ENCODE measurements around the gene FSIP1. TPM values are rescaled to one million over a fixed set of nuclear protein-coding genes. Genes with fewer than 3 reads are reported as not detected.

FSIP1 gene
- total RNA-seq, 1 donor from 2014 or later: 0.73 TPM

DNA sequence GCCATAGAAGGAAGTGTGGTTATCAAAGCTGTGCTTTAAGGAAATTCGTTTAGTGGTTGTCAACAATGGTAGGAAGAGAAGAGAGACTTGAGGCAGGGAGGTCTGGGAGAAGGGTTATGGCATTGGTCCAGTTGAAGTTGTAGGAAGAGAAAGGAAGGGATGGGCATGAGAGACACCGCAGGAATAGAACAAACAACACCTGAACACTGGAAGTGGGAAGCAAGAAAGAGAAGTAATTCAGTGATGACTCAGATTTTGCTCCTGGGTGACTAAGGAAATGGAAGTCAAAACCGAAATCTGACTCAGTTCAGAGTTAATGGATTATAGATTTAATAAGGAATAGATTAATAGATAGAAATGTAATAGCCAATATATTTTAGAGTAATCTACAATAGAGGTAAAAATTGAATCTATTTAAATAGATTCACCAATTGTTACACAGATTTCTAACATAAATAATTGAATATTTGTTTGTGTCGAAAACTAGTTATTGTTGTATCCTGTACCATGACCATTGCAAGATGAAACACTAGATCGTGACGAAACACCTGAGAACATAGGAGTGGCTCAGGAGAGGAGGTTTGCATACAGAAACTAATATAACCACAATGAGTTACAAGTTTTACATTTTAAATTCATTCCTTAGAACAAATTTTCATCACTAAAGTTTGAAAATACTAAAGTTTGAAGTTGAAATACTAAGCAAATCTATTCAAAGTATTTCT is 165.7 kb downstream of the FSIP1 start:
- intact Hi-C loops (cut with DNase I): no loop called here
- ATAC-seq (no peak), DNase-seq (ENCODE audit: missing footprints) (no peak)

DNA sequence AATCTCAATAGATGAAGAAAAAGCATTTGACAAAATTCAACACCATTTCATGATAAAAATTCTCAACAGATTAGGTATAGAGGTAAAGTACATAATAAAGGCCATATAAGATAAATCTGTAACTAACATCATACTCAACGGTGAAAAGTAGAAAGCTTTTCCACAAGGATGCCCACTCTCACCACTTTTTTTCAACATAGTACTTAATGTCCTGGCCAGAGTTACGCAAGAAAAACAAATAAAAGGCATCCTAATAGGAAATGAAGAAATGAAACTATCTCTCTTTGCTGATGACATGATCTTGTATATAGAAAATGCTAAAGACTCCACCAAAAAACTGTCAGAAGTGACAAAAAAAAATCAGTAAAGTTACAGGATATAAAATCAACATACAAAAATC is 168.8 kb downstream of the FSIP1 start:
- intact Hi-C loops (cut with DNase I): no loop called here
- no peak for DNase-seq (ENCODE audit: missing footprints)
- no peak for ATAC-seq

DNA sequence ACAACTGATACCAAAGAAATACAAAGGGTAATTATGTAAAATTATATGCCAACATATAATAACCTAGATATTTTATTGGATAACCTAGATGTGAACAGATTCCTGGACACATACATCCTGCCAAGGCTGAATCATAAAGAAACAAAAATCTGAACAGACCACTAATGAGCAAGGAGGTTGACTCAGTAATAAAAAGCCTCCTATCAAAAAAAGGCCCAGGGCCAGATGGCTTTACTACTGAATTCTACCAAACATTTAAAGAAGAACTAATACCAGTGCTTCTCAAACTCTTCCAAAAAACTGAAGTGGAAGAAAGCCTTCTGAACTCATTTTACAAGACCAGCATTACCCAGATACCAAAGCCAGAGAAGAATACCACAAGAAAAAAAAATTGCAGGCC is 169.4 kb downstream of the FSIP1 start:
- no peak for ATAC-seq
- no peak for DNase-seq (ENCODE audit: missing footprints)
- intact Hi-C loops (cut with DNase I): no loop called here

DNA sequence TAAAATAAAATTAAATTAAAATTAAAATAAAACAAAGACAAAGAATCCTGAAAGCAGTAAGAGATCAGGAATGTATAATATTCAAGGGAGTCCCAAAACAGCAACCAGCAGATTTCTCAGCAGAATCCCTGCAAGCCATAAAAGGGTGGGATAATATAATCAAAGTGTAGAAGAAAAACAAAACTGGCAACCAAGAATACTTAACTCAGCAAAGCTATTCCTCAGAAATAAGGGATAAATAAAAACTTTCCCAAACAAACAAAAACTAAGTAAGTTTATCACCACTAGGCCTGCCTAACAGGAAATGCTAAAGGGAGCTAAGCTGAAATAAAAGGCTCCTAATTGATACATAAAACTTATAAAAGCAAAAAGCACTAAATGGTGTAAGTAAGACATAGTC is 172.0 kb downstream of the FSIP1 start:
- intact Hi-C loops (cut with DNase I): no loop called here
- ATAC-seq: no peak
- no peak for DNase-seq (ENCODE audit: missing footprints)

DNA sequence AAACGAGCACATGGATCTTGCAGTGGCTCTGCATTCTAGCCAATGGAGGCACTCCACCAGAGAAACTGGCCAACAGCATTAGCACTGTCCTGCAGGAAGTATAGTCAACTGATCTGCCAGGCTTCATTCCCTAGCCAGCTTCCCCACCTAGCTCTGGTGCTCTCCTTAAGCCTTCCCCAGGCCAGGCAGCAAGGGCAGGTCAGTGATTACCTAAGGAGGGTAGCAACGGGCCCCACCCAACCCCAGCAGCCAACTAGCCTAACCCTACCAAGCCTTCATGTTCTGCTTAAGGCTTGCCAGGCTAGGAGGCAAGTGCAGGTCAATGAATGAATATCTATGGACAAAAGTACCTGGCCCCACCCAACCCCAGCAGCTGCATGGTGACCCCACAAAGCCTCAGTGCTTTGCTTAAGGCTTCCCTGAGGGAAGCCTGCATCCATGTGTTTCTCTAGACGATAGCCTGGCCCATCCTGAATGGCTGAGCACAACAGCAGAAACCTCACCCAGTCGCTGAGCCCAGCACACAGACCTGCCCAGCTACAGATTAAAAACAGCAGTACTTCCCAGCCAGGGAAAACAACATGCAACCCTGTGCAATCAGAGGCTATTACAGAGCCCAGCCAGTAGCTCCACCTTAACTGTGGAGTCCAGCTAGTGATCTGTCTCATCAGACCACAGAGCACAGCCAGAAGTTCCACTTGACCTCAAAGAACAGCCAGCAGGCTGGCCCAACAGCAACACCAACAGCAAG is 173.3 kb downstream of the FSIP1 start:
- intact Hi-C loops (cut with DNase I): no loop called here
- DNase-seq (ENCODE audit: missing footprints) (no peak), ATAC-seq (no peak)

DNA sequence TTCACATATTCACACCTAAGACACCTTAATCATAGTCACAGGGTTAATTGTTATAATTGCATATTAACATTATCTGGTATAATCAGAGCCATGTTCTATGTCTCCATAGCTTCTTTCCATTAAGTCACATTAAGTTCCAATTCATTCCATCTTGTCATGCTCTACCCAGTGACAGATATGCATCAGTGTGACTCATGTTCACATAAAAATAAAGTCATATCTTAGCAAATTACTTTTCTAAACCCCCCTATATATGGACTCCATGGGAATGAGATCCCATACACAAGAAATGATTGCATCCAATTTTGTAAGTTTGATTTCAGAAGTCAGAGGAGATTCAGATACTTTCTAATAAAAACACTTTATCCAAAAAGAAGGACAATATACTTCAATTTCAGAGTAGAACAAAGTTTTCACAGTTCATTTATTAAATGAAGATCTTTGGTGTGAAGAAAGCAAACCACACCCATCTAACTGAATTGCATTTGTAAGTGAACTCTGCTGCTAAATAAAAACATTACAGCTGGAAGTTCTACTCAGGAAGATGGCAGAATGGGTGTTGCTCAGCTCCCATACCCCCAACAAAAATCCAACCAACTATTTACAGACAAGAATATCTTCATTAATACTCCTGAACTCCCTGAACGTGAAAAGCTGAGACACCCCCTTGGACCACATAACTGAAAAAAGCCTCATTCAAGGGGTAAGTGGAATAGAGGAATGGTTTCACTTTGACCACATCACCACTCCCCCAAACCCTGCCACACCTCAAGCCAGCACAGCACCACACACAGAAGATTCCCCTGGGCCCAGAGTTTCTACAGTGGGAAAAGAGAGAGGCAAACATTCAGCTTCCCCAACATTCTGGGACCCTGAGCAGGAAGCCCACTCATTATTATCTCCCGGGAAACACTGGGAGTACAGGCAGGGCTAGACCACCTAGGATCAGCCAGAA is 174.2 kb downstream of the FSIP1 start:
- intact Hi-C loops (cut with DNase I): no loop called here
- ATAC-seq (no peak), DNase-seq (ENCODE audit: missing footprints) (no peak)

DNA sequence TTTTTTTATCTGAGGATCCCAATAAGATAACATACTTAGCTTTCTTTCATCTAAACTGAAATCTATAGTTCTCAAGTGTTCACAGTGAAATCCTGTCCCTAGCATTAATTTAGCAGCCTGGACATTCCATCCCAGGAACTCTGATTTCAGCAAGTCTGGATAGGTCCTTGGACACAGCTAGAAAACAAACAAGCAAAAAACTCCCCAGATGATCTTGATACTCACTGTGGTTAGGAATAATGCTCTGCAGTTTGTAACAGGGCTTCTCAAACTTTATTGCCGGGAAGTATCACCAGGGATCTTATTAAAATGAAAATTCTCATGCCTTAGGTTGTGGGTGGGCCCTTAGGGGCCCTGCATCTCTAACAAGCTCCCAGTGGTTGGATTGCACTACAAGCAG is 177.5 kb downstream of the FSIP1 start:
- intact Hi-C loops (cut with DNase I): no loop called here
- DNase-seq (ENCODE audit: missing footprints): no peak
- no peak for ATAC-seq

DNA sequence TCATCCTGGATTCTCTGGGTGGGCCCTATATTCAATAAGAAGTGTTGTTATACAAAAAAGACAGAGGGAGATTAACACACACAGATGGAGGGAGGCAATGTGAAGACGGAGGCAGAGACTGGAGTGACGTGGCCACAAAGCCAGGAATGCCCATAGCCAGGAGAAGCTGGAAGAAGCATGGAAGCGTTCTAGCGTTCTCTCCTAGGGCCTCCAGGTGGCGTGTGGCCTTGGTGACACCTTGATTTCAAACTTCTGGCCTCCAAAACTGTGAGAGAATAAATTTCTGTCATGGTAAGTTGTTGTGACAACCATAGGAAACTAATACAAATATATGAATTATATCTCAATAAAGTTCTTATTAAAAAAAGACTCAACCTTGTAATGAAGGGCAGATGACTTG is 180.5 kb downstream of the FSIP1 start:
- no peak for DNase-seq (ENCODE audit: missing footprints)
- ATAC-seq: no peak
- intact Hi-C loops (cut with DNase I): no loop called here

DNA sequence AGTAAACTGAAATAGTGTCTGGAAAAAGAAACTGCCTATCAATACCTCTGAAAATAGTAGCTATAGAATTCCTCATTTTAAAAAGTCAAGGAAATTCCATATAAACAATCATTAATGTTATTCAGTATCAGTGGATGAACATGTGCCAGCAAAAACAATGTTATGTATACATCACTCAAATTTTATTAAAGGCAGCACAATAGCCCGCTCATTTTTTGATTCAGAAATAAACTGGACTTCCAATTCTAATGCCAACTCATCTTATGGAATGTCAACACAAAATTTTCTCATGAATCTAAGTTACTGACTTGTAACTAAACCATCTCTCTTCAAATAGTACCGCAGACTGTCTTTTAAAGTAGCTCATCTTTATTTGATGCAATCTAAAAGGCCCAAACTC is 182.8 kb downstream of the FSIP1 start:
- no peak for ATAC-seq
- no peak for DNase-seq (ENCODE audit: missing footprints)
- intact Hi-C loops (cut with DNase I): loop anchor here (5.0 kb wide), 1 partner anchor 157 kb away; no protein-coding TSS in a partner anchor

DNA sequence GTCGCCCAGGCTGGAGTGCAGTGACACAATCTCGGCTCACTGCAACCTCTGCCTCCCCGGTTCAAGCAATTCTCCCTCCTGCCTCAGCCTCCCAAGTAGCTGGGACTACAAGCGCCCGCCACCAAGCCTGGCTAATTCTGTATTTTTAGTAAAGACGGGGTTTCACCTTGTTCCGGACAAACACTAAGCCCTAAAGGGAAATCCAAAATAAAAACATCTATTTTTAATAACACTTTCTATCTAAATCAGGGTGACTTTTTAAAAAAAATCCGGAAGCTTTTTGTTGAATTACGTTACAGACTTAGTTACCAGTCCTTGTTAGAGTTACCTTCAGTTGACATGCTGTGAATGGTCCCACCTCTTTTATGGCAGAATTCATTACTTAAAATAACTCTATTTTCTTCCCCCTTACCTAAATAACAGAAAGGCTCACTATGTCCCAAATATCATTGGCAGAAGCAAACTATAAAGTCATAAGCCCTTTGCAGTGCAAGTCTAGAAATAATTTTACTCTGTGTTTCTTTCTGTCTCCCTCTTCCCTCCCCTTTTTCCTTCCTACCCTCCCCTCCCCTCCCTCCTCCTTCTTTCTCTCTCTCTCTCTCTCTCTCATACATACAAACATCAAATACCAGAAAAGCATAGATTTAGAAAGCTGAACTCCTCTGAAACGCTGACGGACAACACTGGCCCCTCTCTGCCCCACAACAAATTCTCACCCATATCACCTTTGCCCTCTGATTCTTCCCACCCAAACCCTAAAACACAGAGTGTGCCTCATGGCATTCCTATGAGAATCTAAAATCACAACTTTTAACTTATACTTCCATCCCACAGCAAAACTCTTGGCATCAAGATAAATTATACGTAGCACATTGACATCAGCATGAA is 183.4 kb downstream of the FSIP1 start:
- intact Hi-C loops (cut with DNase I): loop anchor here (5.0 kb wide), 1 partner anchor 158 kb away; no protein-coding TSS in a partner anchor

DNA sequence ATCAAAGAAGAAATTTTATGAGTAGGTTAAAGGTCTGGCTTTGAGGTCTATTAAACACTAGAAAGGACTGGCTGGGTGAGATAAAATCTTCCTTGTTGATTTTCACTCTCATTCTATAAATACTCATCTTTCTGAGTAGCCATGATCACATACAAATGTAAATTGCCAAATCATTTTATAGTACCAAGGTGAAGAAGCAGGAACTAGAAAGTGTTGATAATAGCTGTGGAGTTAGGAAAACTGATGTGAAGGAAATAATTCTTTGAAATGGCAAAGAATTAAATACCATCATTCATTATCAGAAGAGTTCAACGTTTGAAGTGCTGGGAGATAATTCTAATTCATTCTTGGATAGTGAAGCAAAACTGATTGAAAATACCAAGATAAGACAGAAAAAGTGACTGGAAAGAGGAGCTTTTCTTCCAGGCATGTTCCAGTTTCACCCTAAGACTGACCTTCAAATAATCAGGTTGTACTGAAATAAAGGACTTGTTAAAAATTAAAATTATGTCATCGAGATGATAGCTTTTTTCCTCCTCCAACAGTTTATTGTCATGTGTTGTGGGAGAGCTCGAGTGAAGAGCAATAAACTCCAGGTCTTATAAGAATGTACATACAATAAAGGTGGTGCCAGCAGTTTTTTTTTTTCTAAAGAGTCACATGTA is 184.3 kb downstream of the FSIP1 start:
- no peak for ATAC-seq
- DNase-seq (ENCODE audit: missing footprints): no peak
- intact Hi-C loops (cut with DNase I): loop anchor here (5.0 kb wide), 1 partner anchor 159 kb away; no protein-coding TSS in a partner anchor

More for the DNA sequence above, 183.4 kb downstream of the FSIP1 start:
- no peak for DNase-seq (ENCODE audit: missing footprints)
- ATAC-seq: no peak

DNA sequence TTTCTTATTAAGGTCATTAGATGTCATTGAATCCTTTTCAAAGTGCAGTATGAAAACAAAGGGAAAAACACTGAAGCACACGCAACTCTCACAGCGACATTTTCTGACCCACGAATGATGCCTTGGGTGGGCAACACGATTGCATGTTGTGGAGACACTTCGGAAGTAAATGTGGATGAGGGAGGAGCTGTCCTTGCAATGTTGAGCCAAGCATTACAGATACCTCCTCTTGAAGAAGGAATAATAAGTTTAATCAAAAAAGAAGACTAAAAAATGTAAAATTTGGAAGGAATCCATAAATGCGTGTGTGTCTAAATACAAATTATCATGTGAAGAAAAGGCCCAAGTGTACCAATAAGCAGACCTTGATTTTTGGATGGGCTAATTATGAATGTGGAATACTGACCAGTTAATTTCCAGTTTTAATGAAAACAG is 184.9 kb downstream of the FSIP1 start:
- ATAC-seq: no peak
- no peak for DNase-seq (ENCODE audit: missing footprints)
- intact Hi-C loops (cut with DNase I): loop anchor here (5.0 kb wide), 1 partner anchor 160 kb away; no protein-coding TSS in a partner anchor

DNA sequence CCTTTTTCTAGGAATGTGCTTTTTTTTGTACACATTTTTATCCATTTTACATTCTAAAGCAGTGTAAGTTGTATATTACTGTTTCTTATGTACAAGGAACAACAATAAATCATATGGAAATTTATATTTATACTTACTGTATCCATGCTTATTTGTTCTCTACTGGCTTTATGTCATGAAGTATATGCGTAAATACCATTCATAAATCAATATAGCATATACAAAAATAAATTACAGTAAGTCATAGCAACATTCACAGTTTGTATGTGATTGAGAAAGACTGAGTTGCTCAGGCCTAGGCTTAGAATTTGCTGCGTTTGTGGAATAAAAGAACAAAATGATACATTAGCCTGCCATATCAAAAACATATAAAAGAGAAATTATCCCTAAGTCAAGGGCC is 185.3 kb downstream of the FSIP1 start:
- ATAC-seq: no peak
- intact Hi-C loops (cut with DNase I): loop anchor here (5.0 kb wide), 1 partner anchor 160 kb away; no protein-coding TSS in a partner anchor

DNA sequence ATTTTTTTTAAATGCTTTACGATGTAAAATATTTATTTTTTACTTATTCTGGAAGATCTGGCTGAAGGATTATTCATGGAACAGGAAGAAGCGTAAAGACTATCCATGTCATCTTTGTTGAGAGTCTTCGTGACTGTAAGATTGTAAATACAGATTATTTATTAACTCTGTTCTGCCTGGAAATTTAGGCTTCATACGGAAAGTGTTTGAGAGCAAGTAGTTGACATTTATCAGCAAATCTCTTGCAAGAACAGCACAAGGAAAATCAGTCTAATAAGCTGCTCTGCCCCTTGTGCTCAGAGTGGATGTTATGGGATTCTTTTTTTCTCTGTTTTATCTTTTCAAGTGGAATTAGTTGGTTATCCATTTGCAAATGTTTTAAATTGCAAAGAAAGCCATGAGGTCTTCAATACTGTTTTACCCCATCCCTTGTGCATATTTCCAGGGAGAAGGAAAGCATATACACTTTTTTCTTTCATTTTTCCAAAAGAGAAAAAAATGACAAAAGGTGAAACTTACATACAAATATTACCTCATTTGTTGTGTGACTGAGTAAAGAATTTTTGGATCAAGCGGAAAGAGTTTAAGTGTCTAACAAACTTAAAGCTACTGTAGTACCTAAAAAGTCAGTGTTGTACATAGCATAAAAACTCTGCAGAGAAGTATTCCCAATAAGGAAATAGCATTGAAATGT is 186.1 kb downstream of the FSIP1 start:
- DNase-seq (ENCODE audit: missing footprints): no peak
- no peak for ATAC-seq
- intact Hi-C loops (cut with DNase I): loop anchor here (5.0 kb wide), 1 partner anchor 161 kb away; no protein-coding TSS in a partner anchor

More for the DNA sequence above, 185.3 kb downstream of the FSIP1 start:
- DNase-seq (ENCODE audit: missing footprints): no peak

DNA sequence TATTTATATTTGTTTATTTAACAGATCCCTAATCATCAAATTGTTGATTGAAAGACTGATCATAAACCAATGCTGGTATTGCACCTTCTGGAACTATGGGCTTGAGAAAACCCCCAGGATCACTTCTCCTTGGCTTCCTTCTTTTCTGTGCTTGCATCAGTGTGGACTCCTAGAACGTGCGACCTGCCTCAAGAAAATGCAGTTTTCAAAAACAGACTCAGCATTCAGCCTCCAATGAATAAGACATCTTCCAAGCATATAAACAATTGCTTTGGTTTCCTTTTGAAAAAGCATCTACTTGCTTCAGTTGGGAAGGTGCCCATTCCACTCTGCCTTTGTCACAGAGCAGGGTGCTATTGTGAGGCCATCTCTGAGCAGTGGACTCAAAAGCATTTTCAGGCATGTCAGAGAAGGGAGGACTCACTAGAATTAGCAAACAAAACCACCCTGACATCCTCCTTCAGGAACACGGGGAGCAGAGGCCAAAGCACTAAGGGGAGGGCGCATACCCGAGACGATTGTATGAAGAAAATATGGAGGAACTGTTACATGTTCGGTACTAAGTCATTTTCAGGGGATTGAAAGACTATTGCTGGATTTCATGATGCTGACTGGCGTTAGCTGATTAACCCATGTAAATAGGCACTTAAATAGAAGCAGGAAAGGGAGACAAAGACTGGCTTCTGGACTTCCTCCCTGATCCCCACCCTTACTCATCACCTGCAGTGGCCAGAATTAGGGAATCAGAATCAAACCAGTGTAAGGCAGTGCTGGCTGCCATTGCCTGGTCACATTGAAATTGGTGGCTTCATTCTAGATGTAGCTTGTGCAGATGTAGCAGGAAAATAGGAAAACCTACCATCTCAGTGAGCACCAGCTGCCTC is 187.1 kb downstream of the FSIP1 start:
- no peak for DNase-seq (ENCODE audit: missing footprints)
- intact Hi-C loops (cut with DNase I): loop anchor here (5.0 kb wide), 1 partner anchor 162 kb away; no protein-coding TSS in a partner anchor
- ATAC-seq: no peak

Measured in Right ventricle myocardium inferior (tissue), 1 donor.